T1000 (cell line): ENCODE measurements around the gene IL26.
A peak's percentile ranks its signal among the peaks of the same experiment; 100 is the strongest.
"Not testable (repeated sequence)": the region's sequence is repeated elsewhere in the genome, so short reads cannot be mapped to it uniquely, and the experiment has no call there.

Experiments used
- DNase-seq: peaks from one replicate; lab custom pipeline; 2025; ENCODE audit warnings: mixed read lengths; lab: John Stamatoyannopoulos, UW

The IL26 gene

GRCh38 chr12:68240079-68240478, 14.5 kb upstream of the IL26 start:
- DNase-seq, result peak; percentile 49

GRCh38 chr12:68239309-68239982, 13.8 kb upstream of the IL26 start:
- DNase-seq, result no peak

- no peak for DNase-seq
Measured at GRCh38 chr12:68237619-68238018, 12.0 kb upstream of the IL26 start.

GRCh38 chr12:68237078-68237477, 11.5 kb upstream of the IL26 start:
- no peak for DNase-seq

- no peak for DNase-seq
Measured at GRCh38 chr12:68236421-68237059, 10.9 kb upstream of the IL26 start.

GRCh38 chr12:68235576-68235975, 10.0 kb upstream of the IL26 start:
- DNase-seq, result no peak

GRCh38 chr12:68234140-68234539, 8.5 kb upstream of the IL26 start:
- no peak for DNase-seq

- DNase-seq, result no peak
Measured at GRCh38 chr12:68233498-68233897, 7.9 kb upstream of the IL26 start.

- DNase-seq, result no peak
Measured at GRCh38 chr12:68231691-68232090, 6.1 kb upstream of the IL26 start.

- DNase-seq, result no peak
Measured at GRCh38 chr12:68231229-68231628, 5.6 kb upstream of the IL26 start.

GRCh38 chr12:68229956-68230355, 4.3 kb upstream of the IL26 start:
- no peak for DNase-seq

- DNase-seq, result no peak
Measured at GRCh38 chr12:68227356-68227755, 1.7 kb upstream of the IL26 start.

GRCh38 chr12:68224613-68225285, 861 bp downstream of the IL26 start:
- no peak for DNase-seq

GRCh38 chr12:68223067-68223747, 2.4 kb downstream of the IL26 start:
- DNase-seq, result peak; percentile 71

GRCh38 chr12:68222326-68222725, 3.3 kb downstream of the IL26 start:
- no peak for DNase-seq

- no peak for DNase-seq
Measured at GRCh38 chr12:68221497-68221896, 4.1 kb downstream of the IL26 start.

- no peak for DNase-seq
Measured at GRCh38 chr12:68210875-68211274, 14.7 kb downstream of the IL26 start.

GRCh38 chr12:68209048-68209728, 16.4 kb downstream of the IL26 start:
- not testable (repeated sequence) for DNase-seq

- no peak for DNase-seq
Measured at GRCh38 chr12:68207276-68207675, 18.3 kb downstream of the IL26 start.

GRCh38 chr12:68206446-68206845, 19.2 kb downstream of the IL26 start:
- DNase-seq, result no peak

- DNase-seq, result no peak
Measured at GRCh38 chr12:68203460-68203875, 22.1 kb downstream of the IL26 start.

GRCh38 chr12:68200854-68201253, 24.8 kb downstream of the IL26 start:
- DNase-seq, result no peak
